ENCODE measurements around the gene CD22.
"Not testable (repeated sequence)": the region's sequence is repeated elsewhere in the genome, so short reads cannot be mapped to it uniquely, and the experiment has no call there.

The CD22 gene

GRCh38 chr19:35328851-35329285 is at the start of gene CD22:
Gene CD22 (plus strand): TSS chr19:35329187. CDS start chr19:35332041, 2,854 bp downstream.
- no peak for DNase-seq

- DNase-seq, result no peak
Observed at GRCh38 chr19:35279374-35279773, 49.6 kb upstream of the CD22 start.

GRCh38 chr19:35279985-35280821 is 48.8 kb upstream of the CD22 start:
- no peak for DNase-seq

GRCh38 chr19:35281303-35281702 is 47.7 kb upstream of the CD22 start:
- DNase-seq, result no peak

- DNase-seq, result no peak
Observed at GRCh38 chr19:35284153-35285094, 44.6 kb upstream of the CD22 start.

- no peak for DNase-seq
Observed at GRCh38 chr19:35285095-35285449, 43.9 kb upstream of the CD22 start.

GRCh38 chr19:35285465-35285864 is 43.5 kb upstream of the CD22 start:
- DNase-seq, result not testable (repeated sequence)

GRCh38 chr19:35286101-35286500 is 42.9 kb upstream of the CD22 start:
- not testable (repeated sequence) for DNase-seq

GRCh38 chr19:35287713-35288112 is 41.3 kb upstream of the CD22 start:
- no peak for DNase-seq

- DNase-seq, result no peak
Observed at GRCh38 chr19:35288331-35288730, 40.7 kb upstream of the CD22 start.

GRCh38 chr19:35288906-35289305 is 40.1 kb upstream of the CD22 start:
- no peak for DNase-seq

GRCh38 chr19:35290381-35291127 is 38.4 kb upstream of the CD22 start:
- DNase-seq, result no peak

GRCh38 chr19:35291259-35291658 is 37.7 kb upstream of the CD22 start:
- no peak for DNase-seq

GRCh38 chr19:35291916-35292315 is 37.1 kb upstream of the CD22 start, which contains the start of gene MAG:
Gene MAG (plus strand): TSS chr19:35292161. CDS start chr19:35295409, 3,248 bp downstream.
- DNase-seq, result no peak

- DNase-seq, result no peak
Observed at GRCh38 chr19:35292421-35293362, 36.3 kb upstream of the CD22 start.

GRCh38 chr19:35293363-35293739 is 35.6 kb upstream of the CD22 start:
- DNase-seq, result no peak

- DNase-seq, result no peak
Observed at GRCh38 chr19:35293808-35294207, 35.2 kb upstream of the CD22 start.

GRCh38 chr19:35294328-35294727 is 34.7 kb upstream of the CD22 start:
- DNase-seq, result no peak

- no peak for DNase-seq
Observed at GRCh38 chr19:35294859-35295791, 33.9 kb upstream of the CD22 start.

GRCh38 chr19:35295792-35296462 is 33.1 kb upstream of the CD22 start:
- DNase-seq, result no peak

All from fibroblast of skin of right biceps (primary cell).